ENCODE measurements around the gene CNOT6. TPM values are rescaled to one million over a fixed set of nuclear protein-coding genes. Genes with fewer than 3 reads are reported as not detected.

The CNOT6 gene
- total RNA-seq, 8 experiments from 2014 or later, result 7.4 to 29.4 (median 20.2) TPM

GRCh38 chr5:180625125-180625790, 131.1 kb downstream of the CNOT6 start:
- Histone ChIP-seq H3K4me1 (replicated peaks in 1 of 2) (peaks cover 0 to 3% of the 10 kb centered on the region in 2 donors), H3K27ac (no peak overlapping the region), H3K4me3 (no peak overlapping the region)
- in situ Hi-C loops (cut with MboI; ENCODE audit: low pct_unique_long_range_greater_than_20kb in 2 of 9, low sequenced_read_pairs in 9 of 9, unreplicated experiment in 9 of 9), result no loop called here
- ATAC-seq (replicated peaks in 6 of 8), result no peak
- 69 to 100% (median 89%) methylated on average over 1 to 3 of the region's 10 CpGs; no CpG with 5 or more reads in 7 of the 10 experiments for WGBS, 10 experiments

DNA sequence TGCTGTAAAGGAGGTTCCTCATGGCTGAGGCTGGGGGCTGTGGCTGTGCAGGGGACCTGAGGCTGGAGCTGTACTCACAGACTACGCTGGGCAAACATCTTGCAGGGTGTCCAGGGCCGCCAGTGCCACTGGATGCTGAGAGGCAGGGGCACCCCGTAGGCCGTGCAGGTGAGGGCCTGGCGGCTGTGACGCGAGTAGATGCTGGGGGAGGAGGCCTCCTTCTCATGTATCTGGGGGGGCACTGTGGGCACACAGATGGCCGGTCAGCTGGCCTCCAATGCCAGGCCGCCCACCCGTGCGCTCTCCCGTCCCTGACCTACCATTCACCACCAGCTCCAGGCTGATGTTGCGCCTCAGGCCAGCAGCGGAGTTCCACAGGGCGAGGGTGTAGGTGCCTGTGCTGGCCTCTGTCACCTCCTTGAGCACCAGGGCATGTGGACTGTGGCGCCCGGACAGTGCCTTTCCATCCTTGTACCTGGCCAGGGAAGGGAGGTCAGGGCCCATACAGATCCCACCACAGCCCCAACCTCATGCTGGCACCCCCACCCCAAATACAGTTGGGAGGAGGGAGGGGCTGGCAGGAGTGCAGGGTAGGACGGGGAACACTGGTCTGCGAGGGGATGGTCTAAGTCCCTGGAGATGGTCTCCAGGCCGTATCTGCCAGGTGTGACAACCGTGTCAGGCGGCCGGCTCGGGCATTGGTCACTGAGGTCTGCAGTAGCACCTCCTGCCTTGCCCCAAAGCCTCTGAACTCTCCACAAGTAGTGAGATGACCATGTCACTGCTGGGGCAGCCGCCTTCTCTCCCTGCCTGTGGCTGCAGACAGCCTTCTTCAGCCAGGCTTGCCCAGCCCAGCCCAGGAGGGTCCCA, 131.8 kb downstream of the CNOT6 start:
- H3K27ac ChIP-seq, result no peak overlapping the region
- ATAC-seq (replicated peaks in 6 of 8), result no peak
- 80 to 100% (median 97%) methylated on average over 1 to 8 of the region's 25 CpGs; no CpG with 5 or more reads in 6 of the 10 experiments for WGBS, 10 experiments
- H3K4me3 ChIP-seq, result no peak overlapping the region
- in situ Hi-C loops (cut with MboI; ENCODE audit: low pct_unique_long_range_greater_than_20kb in 2 of 9, low sequenced_read_pairs in 9 of 9, unreplicated experiment in 9 of 9), result no loop called here
- H3K4me1 ChIP-seq (replicated peaks in 1 of 2), result peaks cover 0 to 3% of the 10 kb centered on the region in 2 donors

- in situ Hi-C loops (cut with MboI; ENCODE audit: low pct_unique_long_range_greater_than_20kb in 2 of 9, low sequenced_read_pairs in 9 of 9, unreplicated experiment in 9 of 9), result no loop called here
- Histone ChIP-seq H3K27ac (no peak overlapping the region), H3K4me3 (no peak overlapping the region), H3K4me1 (replicated peaks in 1 of 2) (peaks cover 0 to 4% of the 10 kb centered on the region in 2 donors)
- peak in 3 of 8 experiments; percentile 37 to 59 (median 53) for ATAC-seq (replicated peaks in 6 of 8)
- 30 to 83% (median 60%) methylated on average over 2 to 3 of the region's 15 CpGs; no CpG with 5 or more reads in 7 of the 10 experiments for WGBS, 10 experiments
Measured at GRCh38 chr5:180626661-180627385, 132.6 kb downstream of the CNOT6 start.

DNA sequence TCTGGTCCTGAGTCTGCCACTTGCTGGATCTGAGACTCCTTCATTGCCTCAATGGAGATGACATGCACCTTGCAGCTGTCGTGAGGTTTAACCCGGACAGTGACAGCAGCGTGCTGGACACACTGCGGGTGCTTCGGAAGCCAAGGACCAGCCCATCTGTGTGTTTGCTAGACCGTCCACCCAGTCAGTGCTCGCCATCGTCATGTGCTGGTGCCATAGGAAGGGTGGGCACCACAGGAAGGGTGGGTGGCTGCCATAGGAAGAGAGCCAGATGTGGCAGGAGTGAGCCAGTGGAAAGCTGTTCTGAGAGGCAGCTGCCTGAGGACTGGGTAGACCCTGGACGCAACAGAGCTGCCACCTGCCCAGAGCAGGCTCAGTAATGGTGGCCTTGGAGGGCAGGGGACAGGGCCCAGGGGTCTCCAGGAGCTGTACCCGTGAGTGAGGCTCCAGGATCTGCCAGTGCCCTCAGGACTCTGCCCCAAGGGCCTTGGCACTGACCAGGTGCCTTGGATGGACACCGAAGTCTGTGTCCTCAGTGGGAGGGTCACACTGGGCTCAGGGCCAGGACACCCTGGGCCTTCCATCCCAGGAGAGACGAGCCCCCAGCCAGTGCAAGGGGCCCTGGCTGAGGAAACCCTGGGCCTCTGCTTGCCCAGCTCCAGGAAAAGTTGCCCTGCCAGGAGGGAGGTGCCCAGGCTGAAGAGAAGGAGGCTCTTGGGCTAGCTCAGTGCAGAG, 133.4 kb downstream of the CNOT6 start:
- no peak for ATAC-seq (replicated peaks in 6 of 8)
- 20 to 100% (median 57%) methylated on average over 1 of the region's 12 CpGs; no CpG with 5 or more reads in 7 of the 10 experiments for WGBS, 10 experiments
- Histone ChIP-seq H3K4me3 (no peak overlapping the region), H3K4me1 (replicated peaks in 1 of 2) (peaks cover 0 to 11% of the 10 kb centered on the region in 2 donors), H3K27ac (no peak overlapping the region)
- in situ Hi-C loops (cut with MboI; ENCODE audit: low pct_unique_long_range_greater_than_20kb in 2 of 9, low sequenced_read_pairs in 9 of 9, unreplicated experiment in 9 of 9), result no loop called here

Other genes starting within 250 kb of the CNOT6 start
- gene MAPK9, start 202.3 kb upstream of the CNOT6 start, total RNA-seq, result 10 to 100 TPM; 11.3 to 31.3 (median 23.6) TPM
- gene GFPT2, start 141.0 kb upstream of the CNOT6 start, total RNA-seq, result 100 to 1,000 TPM in 1 of 8 experiments, 10 to 100 TPM in 2, 1 to 10 TPM in 5; 3.8 to 140 (median 9.5) TPM
- gene SCGB3A1, start 97.1 kb downstream of the CNOT6 start, total RNA-seq, result not detected
- gene FLT4, start 155.2 kb downstream of the CNOT6 start, total RNA-seq, result 1 to 10 TPM in 4 of 8 experiments, under 1 TPM in 4; 0.14 to 4.4 (median 1.2) TPM
- gene OR2Y1, start 245.7 kb downstream of the CNOT6 start, total RNA-seq, result under 1 TPM in 3 of 8 experiments, not detected in 5; 0.27 to 0.76 (median 0.56) TPM

Measured in motor neuron (in vitro differentiated cells).